ENCODE measurements around the gene TNPO2. TPM values are rescaled to one million over a fixed set of nuclear protein-coding genes. Genes with fewer than 3 reads are reported as not detected.
A peak's percentile ranks its signal among the peaks of the same experiment; 100 is the strongest.

Gene TNPO2
- polyA plus RNA-seq, 1 experiment = 47.3 TPM

- CTCF ChIA-PET = interaction anchor here (0.6 to 1.6 kb wide), 4 partner anchors 27 to 785 kb away, joined by 3 to 5 read pairs (median 4); no protein-coding TSS in a partner anchor
- Histone ChIP-seq H3K27me3 (ENCODE audit: control insufficient read depth, insufficient read depth, low read length) (no peaks in the 10 kb centered on the region), H3K4me3 (ENCODE audit: low read depth, low read length) (peak within 1 kb of the TSS; percentile 85), H3K27ac (ENCODE audit: low read depth, low read length) (no peak within 1 kb of the TSS), H3K9me3 (ENCODE audit: control insufficient read depth, insufficient read depth, low read length) (no peaks in the 10 kb centered on the region; the same call in 1 of the 2 replicates)
- TF ChIP-seq CTCF (IDR thresholded peaks at IDR 0.05; ENCODE audit: low read depth, low read length) = no peak
- DNase-seq (ENCODE audit: low read depth, low spot score) = no peak
- POLR2A ChIA-PET = interaction anchor here (0.7 to 1.3 kb wide), 5 partner anchors 15 to 125 kb away, joined by 3 to 6 read pairs (median 3); partner anchors contain the start of genes DHPS, JUNB, ZNF490 and ZNF791
Observed at GRCh38 chr19:12666265-12667048, 57.3 kb downstream of the TNPO2 start, which contains the start of the genes MAN2B1 and WDR83. TSS of gene MAN2B1 (minus strand) at chr19:12666742. CDS start at chr19:12666701, 41 bp downstream. TSS of gene WDR83 (plus strand) at chr19:12666807. CDS start at chr19:12669791, 2,984 bp downstream.

- no peaks in the 10 kb centered on the region; the same call in 1 of the 2 replicates for H3K9me3 ChIP-seq (ENCODE audit: control insufficient read depth, insufficient read depth, low read length)
- DNase-seq (ENCODE audit: low read depth, low spot score) = no peak
Observed at GRCh38 chr19:12665671-12666264, 58.0 kb downstream of the TNPO2 start.

GRCh38 chr19:12665281-12665573, 58.5 kb downstream of the TNPO2 start:
- ChIA-PET CTCF (interaction anchor here (1.6 kb wide), 1 partner anchor 102 kb away, joined by 4 read pairs; no protein-coding TSS in a partner anchor), POLR2A (no interaction called here)

More at GRCh38 chr19:12665671-12666264, 58.0 kb downstream of the TNPO2 start:
- H3K27ac ChIP-seq (ENCODE audit: low read depth, low read length) = no peak overlapping the region
- CTCF ChIA-PET = interaction anchor here (1.1 to 1.6 kb wide), 3 partner anchors 26 to 102 kb away, joined by 3 to 5 read pairs (median 4); no protein-coding TSS in a partner anchor
- POLR2A ChIA-PET = interaction anchor here (1.0 to 1.3 kb wide), 4 partner anchors 16 to 126 kb away, joined by 3 to 6 read pairs (median 4); partner anchors contain the start of genes DHPS, JUNB, ZNF490 and ZNF791
- peak overlapping the region; percentile 85 for H3K4me3 ChIP-seq (ENCODE audit: low read depth, low read length)
- no peak for TF ChIP-seq CTCF (IDR thresholded peaks at IDR 0.05; ENCODE audit: low read depth, low read length)
- H3K27me3 ChIP-seq (ENCODE audit: control insufficient read depth, insufficient read depth, low read length) = no peaks in the 10 kb centered on the region

GRCh38 chr19:12664406-12665280, 59.1 kb downstream of the TNPO2 start:
- no peak for DNase-seq (ENCODE audit: low read depth, low spot score)
- ChIA-PET CTCF (interaction anchor here (1.2 kb wide), 1 partner anchor 12 kb away, joined by 4 read pairs; no protein-coding TSS in a partner anchor), POLR2A (no interaction called here)
- no peak overlapping the region for H3K4me3 ChIP-seq (ENCODE audit: low read depth, low read length)
- no peaks in the 10 kb centered on the region; the same call in 1 of the 2 replicates for H3K9me3 ChIP-seq (ENCODE audit: control insufficient read depth, insufficient read depth, low read length)
- no peak for TF ChIP-seq CTCF (IDR thresholded peaks at IDR 0.05; ENCODE audit: low read depth, low read length)
- H3K27ac ChIP-seq (ENCODE audit: low read depth, low read length) = no peak overlapping the region
- H3K27me3 ChIP-seq (ENCODE audit: control insufficient read depth, insufficient read depth, low read length) = no peaks in the 10 kb centered on the region

More at GRCh38 chr19:12665281-12665573, 58.5 kb downstream of the TNPO2 start:
- no peaks in the 10 kb centered on the region for H3K27me3 ChIP-seq (ENCODE audit: control insufficient read depth, insufficient read depth, low read length)
- H3K9me3 ChIP-seq (ENCODE audit: control insufficient read depth, insufficient read depth, low read length) = no peaks in the 10 kb centered on the region; the same call in 1 of the 2 replicates
- no peak for DNase-seq (ENCODE audit: low read depth, low spot score)
- TF ChIP-seq CTCF (IDR thresholded peaks at IDR 0.05; ENCODE audit: low read depth, low read length) = no peak
- no peak overlapping the region for H3K4me3 ChIP-seq (ENCODE audit: low read depth, low read length)
- H3K27ac ChIP-seq (ENCODE audit: low read depth, low read length) = no peak overlapping the region

All from AG04450 (cell line).